ENCODE results near the gene GP9. TPM values are rescaled to one million over a fixed set of nuclear protein-coding genes. Genes with fewer than 3 reads are reported as not detected.

The GP9 gene
- total and polyA plus RNA-seq, 7 donors, result 0.26 TPM; not detected in 6

DNA sequence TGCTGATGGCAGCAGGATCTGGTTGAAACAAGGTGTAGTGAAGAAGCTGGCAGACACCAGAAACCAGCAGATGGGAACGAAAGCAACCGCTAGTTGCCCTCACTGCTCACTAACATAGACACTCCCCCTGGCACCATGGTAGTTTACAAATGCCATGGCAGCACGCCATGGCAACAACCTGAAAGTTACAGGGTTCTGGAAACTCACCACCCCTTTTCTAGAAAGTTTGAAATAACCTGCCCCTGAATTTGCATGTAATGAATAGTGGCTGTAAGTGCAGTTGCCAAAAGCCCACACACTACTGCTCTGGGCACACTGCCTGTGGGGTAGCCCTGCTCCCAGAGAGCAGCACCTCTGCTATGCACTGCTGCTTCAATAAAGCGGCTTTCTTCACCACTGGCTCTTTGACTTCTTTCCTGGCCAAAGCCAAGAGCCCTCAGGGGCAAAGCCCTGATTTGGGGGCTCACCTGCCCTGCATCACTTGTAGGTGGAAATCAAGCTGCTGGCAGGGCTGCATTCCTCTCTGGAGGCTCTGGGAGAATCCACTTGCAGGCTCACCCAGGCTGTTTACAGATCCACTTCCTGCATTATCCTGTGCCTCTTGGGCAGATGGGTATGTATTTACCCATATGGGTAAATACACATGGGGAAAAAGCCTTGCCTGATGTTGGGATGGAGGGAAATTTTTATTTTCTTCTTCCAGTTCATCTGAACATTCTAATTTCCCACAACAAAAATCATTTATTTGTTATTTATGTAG lies 2.0 kb upstream of the GP9 start:
- intact Hi-C loops (cut with DNase I), result no loop called here
- DNase-seq, result no peak
- Histone ChIP-seq H3K36me3 (no peaks in the 10 kb centered on the region), H3K4me3 (no peak overlapping the region), H3K9me3 (no peaks in the 10 kb centered on the region), H3K4me1 (peaks cover 0 to 16% (median 8%) of the 10 kb centered on the region in 4 donors), H3K27ac (peak overlapping the region in 1 of 4 donors; percentile 10), H3K27me3 (no peaks in the 10 kb centered on the region)
- WGBS, 2 donors, result 24 to 50% methylated on average over 4 of the region's 4 CpGs
- no peak for TF ChIP-seq POLR2AphosphoS5 (IDR thresholded peaks at IDR 0.05)
- TF ChIP-seq EP300 (IDR thresholded peaks at IDR 0.05), result no peak
- no peak for TF ChIP-seq POLR2A (IDR thresholded peaks at IDR 0.05)

DNA sequence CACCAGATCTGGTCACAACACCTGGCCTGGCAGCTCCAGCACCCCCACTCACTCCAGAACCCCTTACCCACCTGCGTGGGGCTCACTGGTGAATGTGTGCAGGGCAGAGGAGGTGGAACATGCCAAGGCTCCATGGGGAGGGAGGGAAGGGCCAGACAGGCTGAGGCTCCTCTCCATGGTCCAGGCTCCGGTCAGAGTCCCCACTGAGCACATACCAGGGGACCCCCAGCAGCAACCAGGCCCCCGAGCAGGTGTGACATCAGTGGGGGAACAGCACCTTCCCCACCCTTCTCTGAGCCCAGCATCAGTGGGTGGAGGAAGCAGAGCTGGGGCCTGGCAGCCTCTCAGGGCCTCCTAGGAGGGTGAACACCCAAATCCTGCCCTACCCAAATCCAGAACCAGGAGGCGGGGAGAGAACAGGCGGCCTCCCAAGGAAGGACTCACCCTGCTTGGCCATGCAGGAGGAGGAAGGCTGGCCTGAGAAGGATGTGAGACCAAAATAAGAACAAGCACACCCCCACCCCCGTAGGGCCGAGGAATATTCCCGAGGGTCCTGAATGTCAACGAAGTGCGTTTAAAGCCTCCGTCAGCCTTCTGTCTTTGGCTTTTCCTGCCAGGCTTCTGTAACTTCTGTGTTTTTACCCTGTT lies 1.1 kb upstream of the GP9 start:
- intact Hi-C loops (cut with DNase I), result no loop called here
- 76 to 84% methylated on average over 11 of the region's 11 CpGs for WGBS, 2 donors
- H3K4me3 ChIP-seq, result no peak overlapping the region
- peaks cover 0 to 12% (median 3%) of the 10 kb centered on the region in 4 donors for H3K4me1 ChIP-seq
- no peaks in the 10 kb centered on the region for H3K27me3 ChIP-seq
- H3K9me3 ChIP-seq, result no peaks in the 10 kb centered on the region
- TF ChIP-seq POLR2AphosphoS5 (IDR thresholded peaks at IDR 0.05), result no peak
- no peak for TF ChIP-seq EP300 (IDR thresholded peaks at IDR 0.05)
- no peak for TF ChIP-seq POLR2A (IDR thresholded peaks at IDR 0.05)
- TF ChIP-seq, protein P1, sequence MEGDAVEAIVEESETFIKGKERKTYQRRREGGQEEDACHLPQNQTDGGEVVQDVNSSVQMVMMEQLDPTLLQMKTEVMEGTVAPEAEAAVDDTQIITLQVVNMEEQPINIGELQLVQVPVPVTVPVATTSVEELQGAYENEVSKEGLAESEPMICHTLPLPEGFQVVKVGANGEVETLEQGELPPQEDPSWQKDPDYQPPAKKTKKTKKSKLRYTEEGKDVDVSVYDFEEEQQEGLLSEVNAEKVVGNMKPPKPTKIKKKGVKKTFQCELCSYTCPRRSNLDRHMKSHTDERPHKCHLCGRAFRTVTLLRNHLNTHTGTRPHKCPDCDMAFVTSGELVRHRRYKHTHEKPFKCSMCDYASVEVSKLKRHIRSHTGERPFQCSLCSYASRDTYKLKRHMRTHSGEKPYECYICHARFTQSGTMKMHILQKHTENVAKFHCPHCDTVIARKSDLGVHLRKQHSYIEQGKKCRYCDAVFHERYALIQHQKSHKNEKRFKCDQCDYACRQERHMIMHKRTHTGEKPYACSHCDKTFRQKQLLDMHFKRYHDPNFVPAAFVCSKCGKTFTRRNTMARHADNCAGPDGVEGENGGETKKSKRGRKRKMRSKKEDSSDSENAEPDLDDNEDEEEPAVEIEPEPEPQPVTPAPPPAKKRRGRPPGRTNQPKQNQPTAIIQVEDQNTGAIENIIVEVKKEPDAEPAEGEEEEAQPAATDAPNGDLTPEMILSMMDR (IDR thresholded peaks at IDR 0.05), result no peak
- no peaks in the 10 kb centered on the region for H3K36me3 ChIP-seq
- H3K27ac ChIP-seq, result no peak overlapping the region
- DNase-seq, result no peak

DNA sequence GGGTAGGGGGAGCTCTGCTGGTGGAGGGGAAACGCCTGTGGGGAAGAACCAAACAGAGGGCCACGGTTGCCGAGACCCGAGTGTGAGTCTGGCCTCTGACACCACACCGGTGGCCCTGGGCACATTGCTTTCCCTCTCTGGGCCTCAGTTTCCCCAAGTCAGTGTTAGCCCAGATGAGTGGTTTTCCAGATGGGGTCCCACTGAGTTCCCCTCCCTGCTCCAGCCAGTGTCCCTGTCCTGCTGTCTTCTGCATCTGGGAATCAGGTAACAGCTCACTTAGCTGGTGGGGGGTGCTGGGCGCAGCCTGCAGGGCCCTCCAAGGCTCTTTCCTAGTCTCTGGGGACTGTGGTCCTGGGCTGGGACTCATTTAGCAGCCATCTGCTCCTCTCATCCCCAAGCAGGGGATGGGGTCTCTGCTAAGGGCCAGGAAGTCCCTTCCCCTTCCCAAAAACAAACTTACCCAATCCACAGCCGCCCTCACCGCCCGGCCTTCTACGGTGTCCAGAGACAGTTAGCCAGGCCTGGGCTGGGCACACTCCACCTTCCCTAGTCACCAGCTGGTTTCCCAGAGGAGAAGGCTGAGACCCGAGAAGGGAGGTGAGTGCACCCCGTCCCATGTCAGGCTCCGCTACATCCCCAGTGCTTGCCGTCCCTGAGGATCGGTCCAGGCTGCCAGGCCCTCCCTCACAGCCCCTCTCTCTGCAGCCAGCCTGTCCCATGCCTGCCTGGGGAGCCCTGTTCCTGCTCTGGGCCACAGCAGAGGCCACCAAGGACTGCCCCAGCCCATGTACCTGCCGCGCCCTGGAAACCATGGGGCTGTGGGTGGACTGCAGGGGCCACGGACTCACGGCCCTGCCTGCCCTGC lies 676 bp downstream of the GP9 start:
- H3K4me1 ChIP-seq, result peaks cover 0 to 12% (median 3%) of the 10 kb centered on the region in 4 donors
- TF ChIP-seq, protein P1 (IDR thresholded peaks at IDR 0.05), result no peak
- no peak for TF ChIP-seq POLR2AphosphoS5 (IDR thresholded peaks at IDR 0.05)
- TF ChIP-seq EP300 (IDR thresholded peaks at IDR 0.05), result no peak
- no peak overlapping the region for H3K4me3 ChIP-seq
- intact Hi-C loops (cut with DNase I), result no loop called here
- no peaks in the 10 kb centered on the region for H3K36me3 ChIP-seq
- H3K9me3 ChIP-seq, result no peaks in the 10 kb centered on the region
- DNase-seq, result no peak
- H3K27ac ChIP-seq, result no peak overlapping the region
- H3K27me3 ChIP-seq, result no peaks in the 10 kb centered on the region
- 88 to 89% methylated on average over 19 of the region's 19 CpGs for WGBS, 2 donors

DNA sequence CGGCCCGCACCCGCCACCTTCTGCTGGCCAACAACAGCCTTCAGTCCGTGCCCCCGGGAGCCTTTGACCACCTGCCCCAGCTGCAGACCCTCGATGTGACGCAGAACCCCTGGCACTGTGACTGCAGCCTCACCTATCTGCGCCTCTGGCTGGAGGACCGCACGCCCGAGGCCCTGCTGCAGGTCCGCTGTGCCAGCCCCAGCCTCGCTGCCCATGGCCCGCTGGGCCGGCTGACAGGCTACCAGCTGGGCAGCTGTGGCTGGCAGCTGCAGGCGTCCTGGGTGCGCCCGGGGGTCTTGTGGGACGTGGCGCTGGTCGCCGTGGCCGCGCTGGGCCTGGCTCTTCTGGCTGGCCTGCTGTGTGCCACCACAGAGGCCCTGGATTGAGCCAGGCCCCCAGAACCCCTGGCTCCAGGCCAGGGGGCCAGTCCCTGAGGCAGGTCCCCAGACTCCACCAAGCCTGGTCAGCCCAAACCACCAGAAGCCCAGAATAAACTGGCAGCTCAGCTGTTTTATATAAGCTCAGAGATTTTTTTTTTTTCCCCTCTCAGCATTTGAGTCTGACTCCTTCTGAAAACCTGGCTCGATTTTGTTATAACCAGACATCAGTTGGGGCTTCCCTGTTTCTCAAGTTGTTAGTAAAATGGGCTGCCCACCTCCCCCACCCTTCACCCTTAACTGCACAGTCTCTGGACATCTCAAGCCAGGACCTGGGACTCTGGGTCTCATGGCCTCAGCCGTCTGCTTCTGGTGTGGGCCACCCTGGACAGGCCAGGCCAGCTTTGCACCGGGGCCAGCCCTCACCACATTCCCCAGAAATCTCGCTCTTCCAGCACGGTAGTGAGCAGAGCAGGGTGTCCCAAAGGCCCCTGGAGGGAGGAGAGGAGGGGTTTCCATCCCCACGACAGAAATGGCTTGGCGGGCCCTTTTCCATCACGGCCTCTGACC lies 1.6 kb downstream of the GP9 start:
- Histone ChIP-seq H3K9me3 (no peaks in the 10 kb centered on the region), H3K27me3 (no peaks in the 10 kb centered on the region), H3K4me3 (no peak overlapping the region), H3K27ac (no peak overlapping the region), H3K4me1 (peaks cover 0 to 12% (median 3%) of the 10 kb centered on the region in 4 donors), H3K36me3 (no peaks in the 10 kb centered on the region)
- intact Hi-C loops (cut with DNase I), result no loop called here
- TF ChIP-seq EP300 (IDR thresholded peaks at IDR 0.05) (no peak), POLR2AphosphoS5 (IDR thresholded peaks at IDR 0.05) (no peak), POLR2A (IDR thresholded peaks at IDR 0.05) (no peak)
- TF ChIP-seq, protein P1 (IDR thresholded peaks at IDR 0.05), result no peak
- no peak for DNase-seq
- 86 to 89% methylated on average over 32 of the region's 32 CpGs for WGBS, 2 donors

All from sigmoid colon (tissue), 7 donors.